DMS79 (cell line): ENCODE results near the gene PCDH17.

Experiments
- DNase-seq: peaks from one replicate; lab custom pipeline; 2025; lab: John Stamatoyannopoulos, UW

PCDH17 gene

DNA sequence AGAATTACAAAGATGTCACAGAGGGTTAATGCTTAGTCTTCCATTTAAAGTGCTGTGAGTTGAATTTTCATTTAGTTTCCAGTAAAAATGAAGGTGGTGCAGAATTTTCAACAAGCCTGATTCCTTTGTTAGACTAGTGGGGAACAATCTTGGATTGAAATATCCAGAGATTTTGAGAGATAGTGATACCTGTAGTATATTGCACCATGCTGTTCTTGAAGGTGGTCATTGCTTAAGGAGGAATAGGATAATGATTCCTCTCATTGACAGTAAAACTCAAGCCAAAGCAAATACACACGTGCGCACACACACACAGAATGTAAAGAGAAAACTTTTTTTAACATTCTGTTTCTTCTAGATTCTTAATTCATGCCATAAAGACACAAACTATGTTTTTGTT, 5.3 kb downstream of the PCDH17 start:
- no peak for DNase-seq

GRCh38 chr13:57637515-57637914, 6.0 kb downstream of the PCDH17 start:
- DNase-seq: no peak

DNA sequence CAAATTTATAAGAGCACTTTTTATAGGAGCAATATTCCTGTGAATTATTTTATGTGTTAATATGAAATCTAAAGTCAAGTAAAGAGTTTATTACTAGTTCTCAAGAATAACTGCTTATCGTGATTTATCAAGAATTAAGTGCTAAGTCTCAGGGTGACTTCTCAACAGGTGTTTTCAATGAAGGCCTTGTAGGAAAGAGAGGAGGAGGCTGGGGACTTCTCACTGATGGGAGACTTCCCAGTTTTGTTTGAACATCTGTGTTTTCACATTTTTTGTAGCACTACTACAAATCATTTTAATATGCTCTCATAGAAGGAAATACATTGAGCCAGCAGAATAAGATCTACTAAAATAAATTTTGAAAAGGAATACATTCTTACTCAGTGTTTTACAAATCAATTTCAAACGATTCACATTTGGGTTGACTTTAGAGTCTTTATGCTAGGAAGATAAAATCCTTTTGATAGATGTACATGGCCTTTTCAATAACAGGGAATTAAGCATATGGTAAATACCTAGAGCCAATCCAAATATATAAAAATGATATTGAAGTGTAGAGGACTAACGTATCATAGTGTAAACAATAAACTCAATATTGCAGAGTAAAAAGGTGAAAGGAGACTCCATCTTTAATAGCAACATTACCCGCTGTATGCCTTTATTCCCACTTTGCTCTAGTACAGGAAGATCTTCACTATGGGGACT, 6.8 kb downstream of the PCDH17 start:
- no peak for DNase-seq

DNA sequence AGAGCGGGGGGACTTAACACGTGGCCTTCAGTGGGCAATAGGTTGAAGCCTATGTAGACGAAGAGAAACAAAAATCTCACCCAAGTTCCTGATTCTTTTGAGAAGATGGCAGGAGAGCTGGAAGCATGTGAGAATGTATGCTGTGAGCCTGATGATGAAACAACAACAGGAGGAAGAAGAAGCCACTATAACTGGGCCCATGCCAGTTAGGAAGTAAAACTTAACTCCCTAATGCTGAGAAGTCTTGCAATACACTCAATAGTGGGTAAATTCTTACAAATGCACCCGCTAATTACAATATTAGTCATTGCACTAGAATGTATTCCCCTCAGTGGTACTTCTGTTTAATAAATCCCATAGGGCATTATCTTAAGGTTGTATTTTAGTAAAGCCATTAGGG, 9.1 kb downstream of the PCDH17 start:
- no peak for DNase-seq

DNA sequence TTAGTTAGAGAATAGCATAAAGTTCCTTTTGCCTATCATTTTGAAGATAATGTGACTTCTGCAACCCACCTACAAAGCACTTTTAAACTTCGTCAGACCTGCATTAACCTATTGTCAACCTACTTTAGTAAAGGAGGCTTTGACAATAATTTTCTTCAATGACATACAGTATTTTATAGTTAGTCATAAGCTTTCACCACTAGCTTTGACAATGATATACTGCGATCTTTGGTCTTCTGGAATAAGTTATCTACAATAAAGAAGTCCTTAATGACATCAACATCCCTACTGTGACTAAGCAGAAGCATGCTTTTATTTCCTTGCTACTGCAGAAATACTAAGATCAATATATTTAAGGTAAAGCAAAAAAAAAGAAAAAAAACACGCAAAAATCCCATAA, 9.5 kb downstream of the PCDH17 start:
- no peak for DNase-seq

DNA sequence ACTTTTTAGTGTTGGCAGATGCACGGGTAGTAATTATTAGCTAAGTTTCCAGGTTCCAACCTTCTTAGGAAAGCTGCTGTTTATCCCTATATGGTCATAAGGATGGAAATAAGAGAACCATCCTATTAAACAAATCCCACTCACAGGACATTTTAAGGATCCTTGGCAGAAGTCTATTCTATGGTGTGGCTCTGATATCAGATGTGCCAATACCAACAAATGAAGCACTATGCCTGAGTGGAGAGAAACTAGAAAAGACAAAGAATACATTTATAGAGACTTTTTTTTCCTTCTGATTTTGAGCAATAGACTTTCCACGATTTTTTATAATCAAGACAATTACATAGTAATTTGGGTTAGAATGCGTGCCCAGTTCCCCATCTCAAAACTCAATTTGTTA, 12.6 kb downstream of the PCDH17 start:
- no peak for DNase-seq

DNA sequence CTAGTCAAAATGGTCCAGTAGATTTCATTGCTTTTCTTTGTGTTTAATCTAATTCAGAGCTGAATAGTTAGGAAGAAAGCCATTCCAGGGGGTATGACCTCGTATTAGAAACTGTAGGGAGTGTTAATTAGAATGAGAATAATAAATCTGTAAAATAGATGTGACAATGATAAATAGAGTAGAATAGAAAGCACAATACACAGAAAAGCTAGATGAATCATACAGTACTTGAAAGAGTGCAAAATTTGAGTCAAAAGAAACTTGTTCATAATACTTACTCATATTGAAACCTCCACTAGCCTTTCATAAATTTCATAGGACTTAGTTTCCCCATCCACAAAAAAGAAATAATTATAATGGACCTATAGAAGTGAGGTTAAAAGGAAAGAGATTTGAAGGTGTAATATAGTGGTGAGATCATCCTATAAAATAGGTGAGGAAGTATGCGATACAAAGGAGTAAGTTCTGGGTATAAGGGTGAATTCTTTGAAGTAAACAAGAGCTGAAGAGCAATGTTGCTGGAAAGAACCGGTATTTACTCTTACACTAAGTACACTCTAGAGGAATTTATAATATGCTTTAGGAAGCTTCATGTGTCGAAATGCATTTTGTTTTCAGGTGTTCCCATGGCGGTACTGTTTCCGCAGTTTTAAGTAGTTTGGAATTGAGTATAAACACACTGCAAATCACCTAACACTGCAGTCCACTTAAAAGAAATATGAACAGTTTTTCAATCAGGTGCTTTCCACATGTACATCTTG, 21.9 kb downstream of the PCDH17 start:
- DNase-seq: no peak

DNA sequence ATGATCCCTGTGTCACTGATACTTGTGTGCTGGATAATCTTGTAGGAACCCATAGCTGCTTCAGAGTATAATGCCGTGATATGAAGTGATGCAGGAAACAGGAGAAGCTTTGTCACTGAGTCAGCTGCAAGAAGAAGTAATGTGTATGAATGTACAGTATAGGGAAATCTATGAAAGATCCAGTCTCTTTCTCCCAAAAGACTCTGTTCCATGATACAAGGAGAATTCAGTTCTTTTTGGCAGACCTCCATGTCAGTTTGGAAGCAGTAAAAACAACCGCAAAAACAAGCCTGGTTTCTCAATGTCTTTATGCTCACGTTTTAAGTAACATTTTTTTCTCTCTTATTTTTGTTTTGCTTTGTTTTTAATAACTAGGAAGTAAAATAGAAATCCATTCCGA, 33.9 kb downstream of the PCDH17 start:
- DNase-seq: no peak

- no peak for DNase-seq
Observed at GRCh38 chr13:57666131-57666953, 34.8 kb downstream of the PCDH17 start.

DNA sequence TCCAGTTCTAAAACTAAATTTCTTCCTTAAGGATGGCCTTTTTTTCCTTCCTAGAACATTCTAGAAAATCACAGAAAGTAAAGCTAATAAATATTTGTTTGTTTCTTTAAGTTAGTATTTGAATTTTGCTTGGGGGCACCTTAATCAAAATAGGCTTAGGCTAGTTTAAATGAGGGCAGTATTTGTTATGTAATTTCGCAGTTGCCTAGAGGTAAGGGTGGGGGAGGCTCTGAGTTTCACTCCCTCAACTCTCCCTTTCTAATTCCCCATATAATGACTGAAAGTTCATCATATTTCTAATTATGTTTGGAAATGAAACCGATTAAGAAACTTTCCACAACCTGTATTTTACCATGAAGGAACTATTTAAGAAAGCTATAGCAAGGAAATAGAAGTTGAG, 40.6 kb downstream of the PCDH17 start:
- no peak for DNase-seq

- no peak for DNase-seq
Observed at GRCh38 chr13:57673197-57673596, 41.7 kb downstream of the PCDH17 start.

- DNase-seq: no peak
Observed at GRCh38 chr13:57675526-57675925, 44.0 kb downstream of the PCDH17 start.

DNA sequence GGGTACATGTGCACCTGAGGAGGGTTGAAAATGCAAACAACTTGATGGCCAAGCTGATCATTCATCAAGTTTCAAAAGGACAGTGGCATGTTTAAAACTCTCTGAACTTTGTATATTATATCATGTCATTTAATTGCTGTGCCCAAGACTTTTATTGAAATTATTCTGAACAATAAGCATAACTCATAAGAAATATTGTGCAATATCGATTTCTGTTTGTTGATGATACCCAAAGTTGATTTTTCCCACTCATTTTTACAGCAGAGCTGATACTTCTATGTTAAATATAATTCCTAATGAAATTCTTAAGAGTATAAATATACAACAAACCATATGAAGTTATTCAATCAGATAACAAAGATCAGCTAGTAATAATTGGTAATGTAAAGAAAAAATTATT, 49.1 kb downstream of the PCDH17 start:
- no peak for DNase-seq

- no peak for DNase-seq
Observed at GRCh38 chr13:57682128-57682716, 50.7 kb downstream of the PCDH17 start.

- no peak for DNase-seq
Observed at GRCh38 chr13:57698851-57699250, 67.3 kb downstream of the PCDH17 start.

GRCh38 chr13:57704031-57704430, 72.5 kb downstream of the PCDH17 start:
- DNase-seq: no peak

GRCh38 chr13:57716295-57716694, 84.8 kb downstream of the PCDH17 start:
- DNase-seq: no peak

DNA sequence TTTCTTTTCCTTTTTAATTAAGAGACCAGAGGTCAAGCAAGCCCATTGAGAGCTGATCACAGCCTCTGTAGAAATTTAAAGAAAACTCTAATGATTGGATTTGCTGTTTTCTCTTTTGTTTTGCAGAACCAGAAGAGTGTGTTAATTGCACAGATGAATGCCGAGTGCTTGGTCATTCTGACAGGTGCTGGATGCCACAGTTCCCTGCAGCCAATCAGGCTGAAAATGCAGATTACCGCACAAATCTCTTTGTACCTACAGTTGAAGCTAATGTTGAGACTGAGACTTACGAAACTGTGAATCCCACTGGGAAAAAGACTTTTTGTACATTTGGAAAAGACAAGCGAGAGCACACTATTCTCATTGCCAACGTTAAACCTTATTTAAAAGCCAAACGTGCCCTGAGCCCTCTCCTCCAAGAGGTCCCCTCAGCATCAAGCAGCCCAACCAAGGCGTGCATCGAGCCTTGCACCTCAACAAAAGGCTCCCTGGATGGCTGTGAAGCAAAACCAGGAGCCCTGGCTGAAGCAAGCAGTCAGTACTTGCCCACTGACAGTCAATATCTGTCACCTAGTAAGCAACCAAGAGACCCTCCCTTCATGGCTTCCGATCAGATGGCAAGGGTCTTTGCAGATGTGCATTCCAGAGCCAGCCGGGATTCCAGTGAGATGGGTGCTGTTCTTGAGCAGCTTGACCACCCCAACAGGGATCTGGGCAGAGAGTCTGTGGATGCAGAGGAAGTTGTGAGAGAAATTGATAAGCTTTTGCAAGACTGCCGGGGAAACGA, 93.1 kb downstream of the PCDH17 start:
- DNase-seq: no peak

GRCh38 chr13:57725480-57725879, 93.9 kb downstream of the PCDH17 start:
- no peak for DNase-seq

DNA sequence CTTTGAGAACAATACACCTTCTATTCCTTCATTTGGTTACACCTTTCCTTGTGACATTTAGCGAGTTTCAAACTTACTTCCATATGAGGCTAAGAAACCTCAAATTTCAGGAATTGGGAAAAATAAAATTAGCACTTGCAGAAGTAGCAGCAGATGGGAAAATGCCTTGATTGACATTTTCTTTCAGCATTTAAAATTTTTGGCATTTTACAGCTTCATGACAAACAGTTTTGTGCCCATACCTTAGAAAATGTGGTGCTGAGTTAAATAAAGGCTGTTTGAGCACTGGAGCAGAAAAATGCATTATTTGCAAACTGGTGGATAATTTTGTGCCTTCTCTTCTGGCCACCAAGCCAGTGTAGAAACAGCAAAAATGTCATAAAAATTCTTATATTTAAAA, 95.4 kb downstream of the PCDH17 start:
- no peak for DNase-seq

DNA sequence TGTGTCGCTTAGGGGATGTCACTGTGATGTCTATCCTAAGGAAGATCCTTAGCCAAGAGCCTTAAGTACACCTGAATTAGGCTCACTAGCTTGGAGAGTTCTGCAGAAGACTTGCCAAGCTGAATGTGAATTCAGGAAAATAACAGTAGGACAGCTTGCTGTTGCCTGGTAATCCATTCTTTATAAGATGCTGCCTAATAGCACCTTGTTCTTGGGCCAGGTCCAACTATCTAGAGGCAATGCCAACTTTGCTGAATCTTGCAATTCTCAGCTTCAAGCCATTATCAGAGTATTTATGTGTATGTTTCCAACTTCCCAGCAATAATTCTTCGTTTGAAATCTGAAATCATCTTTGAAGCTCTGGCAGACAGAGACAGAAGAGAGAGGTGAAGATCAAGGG, 102.8 kb downstream of the PCDH17 start:
- DNase-seq: no peak

DNA sequence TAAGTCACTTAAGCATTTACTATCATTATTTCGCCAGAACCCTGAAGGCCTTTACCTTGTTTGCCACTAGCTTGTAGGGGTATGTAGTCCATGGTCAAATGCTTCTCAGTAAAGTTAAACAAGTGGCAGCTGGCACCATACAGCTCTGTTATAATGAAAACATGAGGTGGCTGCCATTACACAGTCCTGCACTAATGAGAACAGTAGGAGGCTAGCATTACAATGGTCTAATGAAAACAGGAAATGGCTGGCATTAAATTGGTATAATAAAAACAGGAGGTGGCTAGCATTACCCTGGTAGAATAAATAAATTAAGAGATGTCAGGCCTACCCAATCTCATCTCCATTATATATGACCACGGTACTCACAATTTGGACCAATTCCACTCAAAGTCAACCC, 107.5 kb downstream of the PCDH17 start:
- DNase-seq: no peak
